ENCODE measurements around the gene DLG2.
"Not testable (repeated sequence)": the region's sequence is repeated elsewhere in the genome, so short reads cannot be mapped to it uniquely, and the experiment has no call there.

The DLG2 gene

GRCh38 chr11:85459304-85459703 lies 167.8 kb downstream of the DLG2 start:
- no peak for DNase-seq (ENCODE audit: low read depth in 2 of 2)

GRCh38 chr11:85444479-85444878 lies 182.7 kb downstream of the DLG2 start:
- DNase-seq (ENCODE audit: low read depth in 2 of 2), result no peak

GRCh38 chr11:85440273-85440672 lies 186.9 kb downstream of the DLG2 start:
- no peak for DNase-seq (ENCODE audit: low read depth in 2 of 2)

- DNase-seq (ENCODE audit: low read depth in 2 of 2), result no peak
These were observed 188.8 kb downstream of the DLG2 start for GRCh38 chr11:85438328-85438727.

- DNase-seq (ENCODE audit: low read depth in 2 of 2), result no peak
These were observed 195.8 kb downstream of the DLG2 start for GRCh38 chr11:85431319-85431718.

- no peak for DNase-seq (ENCODE audit: low read depth in 2 of 2)
These were observed 203.3 kb downstream of the DLG2 start for GRCh38 chr11:85423794-85424193.

- no peak for DNase-seq (ENCODE audit: low read depth in 2 of 2)
These were observed 203.8 kb downstream of the DLG2 start for GRCh38 chr11:85423316-85423715.

GRCh38 chr11:85414175-85414574 lies 213.0 kb downstream of the DLG2 start:
- DNase-seq (ENCODE audit: low read depth in 2 of 2), result no peak

GRCh38 chr11:85407648-85408047 lies 219.5 kb downstream of the DLG2 start:
- DNase-seq (ENCODE audit: low read depth in 2 of 2), result no peak

GRCh38 chr11:85406841-85407240 lies 220.3 kb downstream of the DLG2 start:
- no peak for DNase-seq (ENCODE audit: low read depth in 2 of 2)

- DNase-seq (ENCODE audit: low read depth in 2 of 2), result no peak
These were observed 220.8 kb downstream of the DLG2 start for GRCh38 chr11:85406316-85406715.

- DNase-seq (ENCODE audit: low read depth in 2 of 2), result not testable (repeated sequence)
These were observed 231.6 kb downstream of the DLG2 start for GRCh38 chr11:85395515-85396055.

- no peak for DNase-seq (ENCODE audit: low read depth in 2 of 2)
These were observed 232.9 kb downstream of the DLG2 start for GRCh38 chr11:85394283-85394682.

- no peak for DNase-seq (ENCODE audit: low read depth in 2 of 2)
These were observed 236.0 kb downstream of the DLG2 start for GRCh38 chr11:85391141-85391540.

GRCh38 chr11:85385547-85385946 lies 241.6 kb downstream of the DLG2 start:
- no peak for DNase-seq (ENCODE audit: low read depth in 2 of 2)

- DNase-seq (ENCODE audit: low read depth in 2 of 2), result no peak
These were observed 242.0 kb downstream of the DLG2 start for GRCh38 chr11:85385111-85385510.

- DNase-seq (ENCODE audit: low read depth in 2 of 2), result no peak
These were observed 248.1 kb downstream of the DLG2 start for GRCh38 chr11:85379066-85379465.

GRCh38 chr11:85377901-85378300 lies 249.2 kb downstream of the DLG2 start:
- DNase-seq (ENCODE audit: low read depth in 2 of 2), result no peak

GRCh38 chr11:85359859-85360258 lies 267.3 kb downstream of the DLG2 start:
- DNase-seq (ENCODE audit: low read depth in 2 of 2), result no peak

GRCh38 chr11:85355921-85356320 lies 271.2 kb downstream of the DLG2 start:
- DNase-seq (ENCODE audit: low read depth in 2 of 2), result no peak

GRCh38 chr11:85349539-85349938 lies 277.6 kb downstream of the DLG2 start:
- DNase-seq (ENCODE audit: low read depth in 2 of 2), result not testable (repeated sequence)

- no peak for DNase-seq (ENCODE audit: low read depth in 2 of 2)
These were observed 278.2 kb downstream of the DLG2 start for GRCh38 chr11:85348945-85349344.

- no peak for DNase-seq (ENCODE audit: low read depth in 2 of 2)
These were observed 279.9 kb downstream of the DLG2 start for GRCh38 chr11:85347291-85347690.

- no peak for DNase-seq (ENCODE audit: low read depth in 2 of 2)
These were observed 280.7 kb downstream of the DLG2 start for GRCh38 chr11:85346484-85346883.

Data from stimulated activated CD4-positive, alpha-beta T cell treated with anti-CD3 and anti-CD28 coated beads, Interleukin-1b, Interleukin-23, amount 100 ng/mL, for 4 hours (primary cell).